Gastroesophageal sphincter (tissue), 3 donors: ENCODE measurements around the gene GCNT1.

ENCODE experiments used
- POLR2A ChIP-seq, 2 donors: fragments of 450-650 bp; IDR thresholded peaks; one replicate each; pipeline ENCODE4 v1.6.1; 2017; ENCODE audit warnings: antibody characterized with exemption in 2 of 2, mild to moderate bottlenecking in 2 of 2, moderate library complexity in 1 of 2
- POLR2AphosphoS5 ChIP-seq: sonication (generic); formaldehyde crosslinking; IDR thresholded peaks from one replicate; pipeline ENCODE4 v1.6.1; 2017; ENCODE audit warnings: antibody characterized with exemption
- TF ChIP-seq, protein P1 (sequence below), 4 experiments: fragments of 200-600 bp in 2 of 4; fragments of 450-650 bp in 2 of 4; sonication (generic) in 1 of 4; IDR thresholded peaks; one replicate each; pipeline ENCODE4 v1.5.1; 2017 to 2019; ENCODE audit warnings: antibody characterized with exemption in 4 of 4, mild to moderate bottlenecking in 2 of 4, moderate library complexity in 2 of 4

DNA sequence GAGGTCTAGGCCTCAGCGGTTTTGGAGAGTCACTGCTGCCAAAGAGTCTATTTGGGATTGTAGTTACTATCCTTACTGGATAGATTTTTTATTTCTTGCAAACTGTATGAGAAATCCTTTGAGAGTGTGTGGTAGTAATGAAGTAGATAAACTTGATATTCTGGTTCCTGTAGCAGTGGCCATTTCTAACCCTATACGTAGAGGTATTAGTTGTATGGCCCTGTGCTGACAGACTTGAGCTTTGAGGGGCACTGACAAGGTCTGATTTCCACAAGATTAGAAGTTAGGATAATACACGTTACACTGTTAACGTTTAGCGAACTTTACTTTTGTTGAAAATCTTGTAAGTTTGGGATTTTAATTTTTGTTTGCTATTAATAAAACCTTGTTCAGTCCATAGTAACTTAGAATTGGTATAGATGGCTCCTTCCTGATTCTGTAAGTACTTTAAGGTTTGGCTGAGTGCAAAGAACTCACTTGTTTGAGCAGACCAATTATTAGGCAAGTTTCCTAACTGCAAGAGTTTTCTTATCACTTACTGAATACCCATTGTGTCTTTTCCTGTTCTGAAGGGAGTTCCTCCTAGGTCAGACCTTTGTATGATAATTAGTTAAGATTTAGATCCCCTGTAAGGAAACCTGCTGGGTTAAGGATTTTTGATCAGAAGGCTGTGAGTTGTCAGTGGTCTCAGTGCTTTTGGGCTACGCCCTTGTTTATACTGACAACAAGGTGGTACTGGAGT is 31.4 kb downstream of the GCNT1 start:
- TF ChIP-seq, protein P1, sequence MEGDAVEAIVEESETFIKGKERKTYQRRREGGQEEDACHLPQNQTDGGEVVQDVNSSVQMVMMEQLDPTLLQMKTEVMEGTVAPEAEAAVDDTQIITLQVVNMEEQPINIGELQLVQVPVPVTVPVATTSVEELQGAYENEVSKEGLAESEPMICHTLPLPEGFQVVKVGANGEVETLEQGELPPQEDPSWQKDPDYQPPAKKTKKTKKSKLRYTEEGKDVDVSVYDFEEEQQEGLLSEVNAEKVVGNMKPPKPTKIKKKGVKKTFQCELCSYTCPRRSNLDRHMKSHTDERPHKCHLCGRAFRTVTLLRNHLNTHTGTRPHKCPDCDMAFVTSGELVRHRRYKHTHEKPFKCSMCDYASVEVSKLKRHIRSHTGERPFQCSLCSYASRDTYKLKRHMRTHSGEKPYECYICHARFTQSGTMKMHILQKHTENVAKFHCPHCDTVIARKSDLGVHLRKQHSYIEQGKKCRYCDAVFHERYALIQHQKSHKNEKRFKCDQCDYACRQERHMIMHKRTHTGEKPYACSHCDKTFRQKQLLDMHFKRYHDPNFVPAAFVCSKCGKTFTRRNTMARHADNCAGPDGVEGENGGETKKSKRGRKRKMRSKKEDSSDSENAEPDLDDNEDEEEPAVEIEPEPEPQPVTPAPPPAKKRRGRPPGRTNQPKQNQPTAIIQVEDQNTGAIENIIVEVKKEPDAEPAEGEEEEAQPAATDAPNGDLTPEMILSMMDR (IDR thresholded peaks at IDR 0.05) = no peak
- no peak for TF ChIP-seq POLR2AphosphoS5
- TF ChIP-seq POLR2A (IDR thresholded peaks at IDR 0.05) = no peak
